Tibial nerve (tissue), 4 donors: Measurements from ENCODE around the gene TCAP. TPM values are rescaled to one million over a fixed set of nuclear protein-coding genes. Genes with fewer than 3 reads are reported as not detected.

Experiments used
- DNase-seq, 2 donors: peaks; one replicate each; pipeline ENCODE4 v3.0.0-alpha.2; 2019; ENCODE audit warnings: low spot score in 2 of 2
- H3K27ac ChIP-seq, 4 donors: fragments of 200-600 bp; sonication (generic) in 3 of 4; one replicate each; pipeline ENCODE4 v1.5.1; 2017 to 2019; ENCODE audit warnings: mild to moderate bottlenecking in 1 of 4
- H3K27me3 ChIP-seq, 2 donors: fragments of 200-600 bp; sonication (generic) in 1 of 2; one replicate each; pipeline versions ENCODE4 v1.5.1 to v1.6.0; 2017 to 2019
- H3K36me3 ChIP-seq, 3 donors: fragments of 200-600 bp; sonication (generic); one replicate each; pipeline ENCODE4 v1.5.1; 2018 to 2019
- H3K4me1 ChIP-seq, 4 donors: fragments of 200-600 bp; sonication (generic) in 3 of 4; one replicate each; pipeline ENCODE4 v1.5.1; 2017 to 2019
- H3K4me3 ChIP-seq, 4 donors: fragments of 200-600 bp; sonication (generic) in 3 of 4; one replicate each; pipeline ENCODE4 v1.5.1; 2017 to 2019; ENCODE audit warnings: mild to moderate bottlenecking in 1 of 4, moderate library complexity in 1 of 4
- H3K9me3 ChIP-seq, 4 donors: fragments of 200-600 bp; sonication (generic) in 3 of 4; one replicate each; pipeline ENCODE4 v1.5.1; 2017 to 2019
- CTCF ChIP-seq, 5 experiments: fragments of 200-600 bp in 3 of 5; fragments of 450-650 bp in 2 of 5; sonication (generic) in 3 of 5; IDR thresholded peaks; one replicate each; pipeline ENCODE4 v1.5.1; 2016 to 2019; ENCODE audit warnings: antibody characterized with exemption in 5 of 5, mild to moderate bottlenecking in 3 of 5, moderate library complexity in 2 of 5
- EP300 ChIP-seq, 2 donors: sonication (generic); formaldehyde crosslinking; IDR thresholded peaks; one replicate each; pipeline ENCODE4 v1.6.1; 2017; ENCODE audit warnings: antibody characterized with exemption in 2 of 2, mild to moderate bottlenecking in 1 of 2
- POLR2A ChIP-seq, 2 donors: fragments of 450-650 bp; IDR thresholded peaks; one replicate each; pipeline ENCODE4 v1.6.1; 2017; ENCODE audit warnings: antibody characterized with exemption in 2 of 2, mild to moderate bottlenecking in 2 of 2, moderate library complexity in 2 of 2
- WGBS, 2 donors: methylation state at CpG; one replicate each; pipeline ENCODE4 v1.1.5; 2018; 5-methylcytosine and 5-hydroxymethylcytosine counted together
- total RNA-seq, 4 donors: library from RNA; depleted of rRNA; stranded (reverse); fragments of >200 nt; gene quantifications; one replicate each; pipeline ENCODE4 v1.1.0, GENCODE V29; 2016

Gene TCAP, protein sequence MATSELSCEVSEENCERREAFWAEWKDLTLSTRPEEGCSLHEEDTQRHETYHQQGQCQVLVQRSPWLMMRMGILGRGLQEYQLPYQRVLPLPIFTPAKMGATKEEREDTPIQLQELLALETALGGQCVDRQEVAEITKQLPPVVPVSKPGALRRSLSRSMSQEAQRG
- total RNA-seq, result 1 to 10 TPM in 1 of 4 donors, under 1 TPM in 3; 0.30 to 5.5 (median 0.61) TPM

DNA sequence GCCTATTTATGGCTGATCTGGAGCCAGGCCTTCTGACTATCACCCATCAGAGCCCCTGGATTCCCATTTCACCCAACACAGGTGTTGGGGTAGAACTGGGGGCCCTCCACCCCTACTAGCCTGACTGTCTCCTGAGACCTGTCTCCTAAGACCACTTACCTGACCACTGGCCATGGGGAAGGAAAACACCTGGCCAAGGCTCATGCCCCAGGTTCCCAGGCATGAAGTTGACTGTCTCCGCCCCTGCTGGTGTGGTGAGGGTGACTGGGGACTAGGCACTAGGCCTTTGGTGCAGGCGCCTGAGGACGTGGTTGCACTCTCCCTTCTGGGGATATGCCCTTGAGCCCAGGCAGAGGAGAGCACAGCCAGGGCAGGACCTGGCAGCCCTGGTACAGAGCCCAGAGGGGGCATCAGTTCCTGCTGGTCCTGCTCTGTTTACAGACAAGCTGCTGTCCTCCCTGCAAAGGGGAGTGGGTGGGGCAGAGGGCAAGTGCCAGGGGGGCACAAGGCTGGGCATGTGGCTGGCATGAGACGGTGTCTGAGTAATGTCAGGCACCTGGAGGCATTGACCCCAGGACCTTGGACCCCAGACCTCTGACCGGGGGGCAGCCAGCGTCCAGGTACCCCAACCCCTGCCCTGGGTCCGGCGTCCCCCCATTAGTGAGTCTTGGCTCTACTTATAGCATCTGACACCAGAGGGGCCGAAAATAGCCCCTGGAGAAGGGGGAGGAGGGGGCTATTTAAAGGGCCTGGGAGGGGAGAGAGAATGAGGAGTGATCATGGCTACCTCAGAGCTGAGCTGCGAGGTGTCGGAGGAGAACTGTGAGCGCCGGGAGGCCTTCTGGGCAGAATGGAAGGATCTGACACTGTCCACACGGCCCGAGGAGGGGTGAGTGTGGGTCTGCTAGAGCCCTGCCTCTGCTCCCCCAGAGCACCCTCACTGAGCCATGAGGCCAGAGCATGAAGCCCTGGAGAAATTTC, at the start of gene TCAP:
Gene TCAP, plus strand, starts transcription at position 769 of the 981 bp plus-strand sequence. Its CDS starts 11 bp downstream, at position 780.
- DNase-seq, result no peak
- H3K4me1 ChIP-seq, result peaks cover 0 to 93% (median 53%) of the 10 kb centered on the region in 4 donors
- peaks cover 0 to 42% of the 10 kb centered on the region in 2 donors for H3K27me3 ChIP-seq
- no peak for TF ChIP-seq CTCF (IDR thresholded peaks at IDR 0.05)
- 38 to 47% methylated on average over 12 to 15 of the region's 15 CpGs for WGBS, 2 donors
- H3K36me3 ChIP-seq, result peaks cover 0 to 39% (median 10%) of the 10 kb centered on the region in 3 donors
- H3K27ac ChIP-seq, result peak within 1 kb of the TSS in 2 of 4 donors; percentile 64 to 70
- no peaks in the 10 kb centered on the region for H3K9me3 ChIP-seq
- no peak within 1 kb of the TSS for H3K4me3 ChIP-seq

- TF ChIP-seq EP300 (IDR thresholded peaks at IDR 0.05) (no peak), POLR2A (IDR thresholded peaks at IDR 0.05) (no peak), CTCF (IDR thresholded peaks at IDR 0.05) (no peak)
- H3K4me3 ChIP-seq, result no peak overlapping the region
- H3K27me3 ChIP-seq, result peaks cover 0 to 44% of the 10 kb centered on the region in 2 donors
- no peaks in the 10 kb centered on the region for H3K9me3 ChIP-seq
- no peak for DNase-seq
- peaks cover 0 to 18% (median 6%) of the 10 kb centered on the region in 4 donors for H3K4me1 ChIP-seq
- H3K27ac ChIP-seq, result no peak overlapping the region
- no peaks in the 10 kb centered on the region for H3K36me3 ChIP-seq
- WGBS, 2 donors, result 58 to 59% methylated on average over 6 of the region's 6 CpGs
Measured at GRCh38 chr17:39615434-39615833, 49.7 kb upstream of the TCAP start.

GRCh38 chr17:39617100-39617445, 48.1 kb upstream of the TCAP start:
- Histone ChIP-seq H3K27me3 (peaks cover 0 to 34% of the 10 kb centered on the region in 2 donors), H3K4me1 (peaks cover 0 to 24% (median 7%) of the 10 kb centered on the region in 4 donors), H3K36me3 (no peaks in the 10 kb centered on the region), H3K27ac (no peak overlapping the region), H3K9me3 (no peaks in the 10 kb centered on the region), H3K4me3 (peak overlapping the region in 3 of 4 donors; percentile 30 to 52 (median 38))
- TF ChIP-seq CTCF (IDR thresholded peaks at IDR 0.05) (no peak), POLR2A (IDR thresholded peaks at IDR 0.05) (no peak), EP300 (IDR thresholded peaks at IDR 0.05) (no peak)
- no peak for DNase-seq
- WGBS, 2 donors, result 73 to 91% methylated on average over 3 of the region's 3 CpGs

DNA sequence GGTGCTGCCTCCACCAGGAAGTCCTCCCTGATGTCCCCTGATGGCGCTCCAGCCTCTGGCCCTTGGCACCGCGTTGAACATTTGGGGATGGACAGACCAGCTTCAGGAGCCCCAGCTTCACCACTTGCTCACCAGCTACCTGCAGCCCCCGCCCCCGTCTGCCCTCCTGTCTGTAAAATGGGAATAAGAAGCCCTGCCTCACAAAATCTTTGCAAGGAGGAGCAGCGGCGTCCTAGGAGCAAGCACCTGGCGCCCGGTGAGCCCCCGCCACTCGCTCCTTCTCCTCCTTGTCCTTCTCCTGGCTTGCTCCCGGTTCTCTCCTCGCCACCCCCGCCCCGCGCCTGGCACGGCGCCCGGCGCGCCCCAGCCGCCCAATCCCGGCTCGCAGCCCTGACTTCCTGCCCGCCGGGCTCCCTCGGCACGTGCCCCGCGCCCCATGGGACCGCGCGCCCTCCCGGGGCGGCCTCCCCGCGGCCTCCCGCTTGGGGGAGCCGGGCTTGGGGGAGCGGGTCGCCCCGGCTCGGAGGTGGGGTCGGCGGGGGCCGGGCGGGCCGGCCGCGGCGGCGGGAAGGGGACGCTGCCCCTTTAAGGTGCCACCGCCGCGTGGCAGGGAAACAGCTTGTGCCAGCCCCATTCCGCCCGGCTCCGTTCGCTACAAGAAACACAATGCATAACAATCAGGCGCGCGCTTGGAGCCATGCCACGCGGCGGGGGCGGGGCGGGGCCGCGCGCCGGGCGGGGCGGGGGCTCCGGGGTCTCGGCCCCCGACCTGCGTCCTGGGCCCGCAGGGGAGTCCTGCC, 47.5 kb upstream of the TCAP start:
- H3K4me3 ChIP-seq, result peak overlapping the region; percentile 30 to 52 (median 42)
- H3K27me3 ChIP-seq, result peaks cover 0 to 28% of the 10 kb centered on the region in 2 donors
- H3K36me3 ChIP-seq, result no peaks in the 10 kb centered on the region
- peak; percentile 26 to 33 for DNase-seq
- H3K27ac ChIP-seq, result peak overlapping the region in 3 of 4 donors; percentile 23 to 60 (median 49)
- peaks cover 0 to 28% (median 10%) of the 10 kb centered on the region in 4 donors for H3K4me1 ChIP-seq
- WGBS, 2 donors, result 2 to 3% methylated on average over 42 to 52 of the region's 79 CpGs
- H3K9me3 ChIP-seq, result no peaks in the 10 kb centered on the region
- TF ChIP-seq CTCF (IDR thresholded peaks at IDR 0.05) (no peak), EP300 (IDR thresholded peaks at IDR 0.05) (no peak), POLR2A (IDR thresholded peaks at IDR 0.05) (no peak)
